Measurements from ENCODE around the gene NSRP1.
"Not testable (repeated sequence)": the region's sequence is repeated elsewhere in the genome, so short reads cannot be mapped to it uniquely, and the experiment has no call there.

NSRP1 gene, protein sequence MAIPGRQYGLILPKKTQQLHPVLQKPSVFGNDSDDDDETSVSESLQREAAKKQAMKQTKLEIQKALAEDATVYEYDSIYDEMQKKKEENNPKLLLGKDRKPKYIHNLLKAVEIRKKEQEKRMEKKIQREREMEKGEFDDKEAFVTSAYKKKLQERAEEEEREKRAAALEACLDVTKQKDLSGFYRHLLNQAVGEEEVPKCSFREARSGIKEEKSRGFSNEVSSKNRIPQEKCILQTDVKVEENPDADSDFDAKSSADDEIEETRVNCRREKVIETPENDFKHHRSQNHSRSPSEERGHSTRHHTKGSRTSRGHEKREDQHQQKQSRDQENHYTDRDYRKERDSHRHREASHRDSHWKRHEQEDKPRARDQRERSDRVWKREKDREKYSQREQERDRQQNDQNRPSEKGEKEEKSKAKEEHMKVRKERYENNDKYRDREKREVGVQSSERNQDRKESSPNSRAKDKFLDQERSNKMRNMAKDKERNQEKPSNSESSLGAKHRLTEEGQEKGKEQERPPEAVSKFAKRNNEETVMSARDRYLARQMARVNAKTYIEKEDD

DNA sequence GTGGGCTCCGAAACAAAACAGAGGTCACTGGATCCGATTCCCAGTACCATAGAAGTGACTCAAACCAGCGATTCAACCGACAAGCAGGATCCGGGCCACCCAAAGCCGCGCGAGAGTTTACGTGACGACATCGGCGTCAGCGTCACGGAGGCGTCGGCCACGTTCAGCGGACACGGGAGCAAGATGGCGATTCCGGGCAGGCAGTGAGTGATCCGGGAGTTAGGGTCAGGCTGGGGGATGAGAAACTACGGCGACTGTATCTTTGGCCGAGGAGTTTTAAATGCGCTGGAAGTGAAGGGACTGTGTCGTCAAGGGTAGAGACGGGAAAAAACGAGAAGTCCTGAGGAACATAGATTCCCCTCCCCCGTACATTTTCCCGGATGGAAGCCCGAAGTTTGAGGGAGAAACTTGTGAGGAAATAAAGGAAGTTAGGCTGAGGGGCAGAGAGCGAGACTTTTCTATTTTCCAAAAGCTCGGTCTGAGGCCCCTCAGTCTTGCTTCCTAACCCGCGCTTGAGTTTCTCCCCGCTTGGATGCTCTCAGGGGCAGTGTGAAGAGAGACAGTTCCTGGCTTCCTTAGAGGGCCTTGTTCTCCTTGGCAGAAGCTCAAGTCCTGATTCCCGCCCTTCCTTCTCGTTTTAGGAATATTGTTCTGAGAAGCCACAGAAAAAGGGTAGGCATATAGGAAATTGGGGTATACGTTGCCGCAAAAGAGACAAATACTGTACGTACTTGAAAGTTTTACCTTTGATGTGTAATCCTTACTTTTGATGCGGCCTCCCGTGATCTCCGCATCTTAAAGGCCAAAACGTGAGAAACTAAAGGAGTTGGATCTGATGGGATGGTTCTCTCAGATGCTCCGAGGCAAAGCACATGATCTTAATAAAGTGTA lies at the start of gene NSRP1:
Gene NSRP1, plus strand, starts transcription at position 156 of the 891 bp plus-strand sequence. Its CDS starts 28 bp downstream, at position 184.
- DNase-seq: peak; percentile 93
- ATAC-seq: peak; percentile 93

DNA sequence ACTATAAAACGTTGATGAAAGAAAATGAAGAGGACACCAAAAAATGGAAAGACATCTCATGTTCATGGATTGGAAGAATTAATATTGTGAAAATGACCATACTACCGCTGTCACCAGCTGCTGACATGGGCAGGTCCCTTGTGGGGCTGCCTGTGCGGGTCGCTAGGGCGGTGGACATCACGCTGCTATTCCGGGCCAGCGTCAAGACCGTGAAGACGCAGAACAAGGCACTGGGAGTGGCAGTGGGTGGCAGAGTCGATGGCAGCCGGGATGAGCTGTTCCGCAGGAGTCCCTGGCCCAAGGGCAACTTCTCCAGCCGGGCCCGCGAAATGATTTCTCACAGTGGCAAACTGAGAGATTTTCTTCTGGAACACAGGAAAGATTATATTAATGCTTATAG lies 48.2 kb upstream of the NSRP1 start:
- ATAC-seq (no peak), DNase-seq (no peak)

DNA sequence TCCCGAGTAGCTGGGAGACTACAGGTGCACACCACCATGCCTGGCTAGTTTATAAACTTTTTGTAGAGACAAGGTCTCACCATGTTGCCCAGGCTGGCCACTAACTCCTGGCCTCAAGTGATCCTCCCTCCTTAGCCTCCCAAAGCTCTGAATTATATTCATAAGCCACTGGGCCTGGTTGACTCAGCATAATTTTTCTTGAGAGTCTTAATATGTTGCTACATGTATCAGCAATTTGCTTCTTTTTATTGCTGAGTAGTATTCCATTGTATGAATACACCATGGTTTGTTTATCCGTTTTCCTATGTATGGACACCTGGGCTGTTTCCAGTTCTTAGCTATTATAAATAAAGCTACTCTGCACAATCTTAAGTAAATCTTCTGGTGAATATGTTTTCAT lies 42.4 kb upstream of the NSRP1 start:
- no peak for DNase-seq

DNA sequence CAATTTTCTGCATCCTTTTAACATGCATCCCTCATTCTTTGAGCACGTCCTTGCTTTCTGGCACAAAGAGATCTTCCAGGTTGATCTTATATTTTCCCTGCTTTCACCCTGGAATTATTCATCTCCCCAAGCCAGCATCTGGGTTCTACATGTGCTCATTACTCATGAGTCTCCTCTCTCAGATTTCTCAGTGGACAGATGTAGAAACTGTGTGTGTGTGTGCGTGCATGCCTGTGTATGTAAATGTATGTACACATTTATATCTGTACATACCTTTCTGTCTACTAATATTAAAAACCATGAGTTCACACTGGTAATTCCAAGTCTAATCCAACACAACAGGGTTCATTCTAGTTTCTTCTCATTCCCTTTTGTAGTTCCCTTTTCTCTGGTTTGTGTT lies 41.9 kb upstream of the NSRP1 start:
- DNase-seq (no peak), ATAC-seq (no peak)

More for the DNA sequence above, 42.4 kb upstream of the NSRP1 start:
- ATAC-seq: no peak

DNA sequence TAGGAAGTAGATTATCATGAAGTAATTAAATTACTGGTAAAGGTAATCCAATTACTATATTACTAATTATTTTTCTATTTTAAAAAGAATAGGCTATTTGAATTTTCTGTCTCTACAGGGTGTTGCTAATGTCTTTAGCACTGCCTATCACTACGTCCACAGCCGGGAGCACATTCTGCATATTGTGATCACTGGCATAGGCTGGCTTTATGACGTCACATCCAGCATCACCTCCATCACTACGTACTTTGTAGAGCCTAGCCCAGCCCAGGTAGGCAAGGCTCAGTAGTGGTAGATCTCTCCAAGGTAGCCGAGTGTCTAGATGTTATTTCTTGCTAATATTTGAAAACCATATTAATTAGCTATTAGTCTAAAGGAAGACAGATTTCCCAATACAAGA lies 33.8 kb upstream of the NSRP1 start:
- no peak for DNase-seq
- ATAC-seq: no peak

DNA sequence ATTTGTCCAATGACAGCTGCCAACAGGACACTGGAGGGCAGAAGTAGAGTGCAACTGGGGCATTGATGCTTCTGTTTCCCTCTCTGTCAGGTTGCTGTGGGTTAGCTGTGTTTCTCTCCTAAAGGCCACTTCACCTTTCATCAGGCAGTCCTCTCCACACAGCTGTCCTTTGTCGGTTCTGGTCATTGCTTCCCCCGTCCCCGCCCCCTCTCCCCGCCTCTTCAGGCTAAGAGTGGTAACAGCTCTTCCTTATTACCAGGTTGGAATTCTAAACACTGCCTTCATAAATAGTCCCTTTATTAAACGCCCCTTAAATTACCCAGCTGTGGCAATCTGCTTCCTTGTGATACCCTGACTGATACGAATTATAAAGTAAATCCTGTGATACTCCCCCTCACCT lies 31.8 kb upstream of the NSRP1 start:
- ATAC-seq (no peak), DNase-seq (no peak)

DNA sequence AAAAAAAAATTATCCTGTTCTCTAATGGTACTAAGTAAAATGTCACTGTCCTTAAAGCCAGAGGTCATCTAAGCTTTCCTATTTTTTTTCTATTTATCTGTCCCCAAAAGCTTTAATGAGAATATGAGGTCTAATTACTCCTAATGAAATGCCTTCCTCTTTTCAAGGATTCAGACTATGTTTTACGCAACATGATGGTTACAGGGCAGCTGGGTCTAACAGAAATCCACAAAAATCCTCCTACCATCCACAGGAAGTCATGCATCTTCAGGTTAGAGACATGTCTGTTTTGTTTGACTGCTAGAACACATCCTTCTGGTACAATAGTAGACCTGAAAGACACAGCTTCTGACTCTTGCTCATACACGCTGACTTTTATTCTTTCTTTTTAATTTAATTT lies 29.7 kb upstream of the NSRP1 start:
- ATAC-seq: no peak
- no peak for DNase-seq

DNA sequence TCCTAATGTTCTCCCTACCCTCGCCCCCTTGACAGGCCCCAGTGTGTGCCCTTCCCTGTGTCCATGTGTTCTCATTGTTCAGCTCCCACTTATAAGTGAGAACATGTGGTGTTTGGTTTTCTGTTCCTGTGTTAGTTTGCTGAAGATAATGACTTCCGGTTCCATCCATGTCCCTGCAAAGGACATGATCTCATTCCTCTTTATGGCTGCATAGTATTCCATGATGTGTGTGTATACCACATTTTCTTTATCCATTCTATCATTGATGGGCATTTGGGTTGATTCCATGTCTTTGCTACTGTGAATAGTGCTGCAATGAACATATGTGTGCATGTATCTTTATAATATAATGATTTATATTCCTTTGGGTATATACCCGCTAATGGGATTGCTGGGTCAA lies 29.2 kb upstream of the NSRP1 start:
- not testable (repeated sequence) for DNase-seq, ATAC-seq

DNA sequence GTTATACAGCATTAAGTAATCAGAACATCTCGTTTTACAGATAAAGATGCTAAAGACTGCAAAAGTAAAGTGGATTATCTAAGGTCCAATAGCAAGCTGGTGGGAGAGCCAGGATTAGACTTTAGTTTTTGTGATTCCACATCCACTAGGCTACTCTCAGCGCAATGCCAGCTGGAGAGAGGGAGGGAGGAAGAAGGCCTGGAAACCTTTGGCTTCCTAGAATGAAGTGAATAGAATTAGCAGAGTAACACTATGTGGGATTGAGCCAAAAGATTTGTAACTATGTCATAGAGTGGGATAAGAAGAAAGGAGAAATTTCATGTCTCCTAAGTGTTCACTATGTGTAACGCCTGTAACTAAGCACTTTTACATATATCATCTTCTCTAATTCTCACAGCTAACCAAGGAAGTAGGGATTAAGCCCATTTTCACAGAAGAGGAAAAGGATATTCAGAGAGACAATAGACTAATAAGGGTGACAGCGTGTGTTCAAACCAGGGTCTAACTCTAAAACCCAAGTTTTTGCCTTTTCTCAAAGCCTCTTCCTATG lies 25.4 kb upstream of the NSRP1 start:
- ATAC-seq (no peak), DNase-seq (no peak)

DNA sequence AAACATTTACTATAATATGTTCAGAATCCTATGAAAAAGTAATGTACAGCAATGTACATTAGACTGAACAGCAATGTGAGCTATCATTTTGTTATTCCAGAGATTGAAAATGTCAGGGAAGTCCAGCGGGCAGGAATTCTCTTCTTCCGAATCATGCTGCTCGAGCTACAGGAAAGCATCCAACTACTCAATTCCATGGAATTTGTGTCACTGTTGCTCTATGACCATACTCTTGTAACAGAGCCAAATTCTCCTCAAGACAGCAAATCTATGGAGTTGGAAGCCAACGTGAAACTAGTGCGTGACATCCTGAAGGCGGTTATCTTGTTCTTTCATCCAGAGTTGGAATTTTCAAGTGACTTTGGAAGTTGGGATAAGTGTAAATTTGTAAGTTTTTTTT lies 24.8 kb upstream of the NSRP1 start:
- no peak for ATAC-seq
- no peak for DNase-seq

DNA sequence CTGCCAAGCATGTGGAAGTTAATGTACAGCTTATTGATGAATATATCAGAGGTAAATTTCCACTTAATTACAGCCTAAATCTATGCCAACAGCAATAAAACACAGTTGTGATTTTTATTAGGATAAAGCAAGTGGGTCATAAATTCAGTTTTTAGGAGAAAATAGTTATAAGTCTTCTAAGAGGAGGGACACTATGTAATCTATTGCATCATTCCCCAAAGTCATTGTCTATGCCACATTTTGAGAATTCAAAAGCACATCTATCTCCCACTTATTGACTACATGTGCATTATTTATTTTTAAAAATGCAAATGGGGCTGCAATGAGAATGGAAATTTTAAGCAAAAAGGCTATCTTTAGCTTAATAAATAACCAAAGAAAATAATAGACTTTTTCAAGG lies 23.7 kb upstream of the NSRP1 start:
- DNase-seq: no peak
- ATAC-seq: no peak

DNA sequence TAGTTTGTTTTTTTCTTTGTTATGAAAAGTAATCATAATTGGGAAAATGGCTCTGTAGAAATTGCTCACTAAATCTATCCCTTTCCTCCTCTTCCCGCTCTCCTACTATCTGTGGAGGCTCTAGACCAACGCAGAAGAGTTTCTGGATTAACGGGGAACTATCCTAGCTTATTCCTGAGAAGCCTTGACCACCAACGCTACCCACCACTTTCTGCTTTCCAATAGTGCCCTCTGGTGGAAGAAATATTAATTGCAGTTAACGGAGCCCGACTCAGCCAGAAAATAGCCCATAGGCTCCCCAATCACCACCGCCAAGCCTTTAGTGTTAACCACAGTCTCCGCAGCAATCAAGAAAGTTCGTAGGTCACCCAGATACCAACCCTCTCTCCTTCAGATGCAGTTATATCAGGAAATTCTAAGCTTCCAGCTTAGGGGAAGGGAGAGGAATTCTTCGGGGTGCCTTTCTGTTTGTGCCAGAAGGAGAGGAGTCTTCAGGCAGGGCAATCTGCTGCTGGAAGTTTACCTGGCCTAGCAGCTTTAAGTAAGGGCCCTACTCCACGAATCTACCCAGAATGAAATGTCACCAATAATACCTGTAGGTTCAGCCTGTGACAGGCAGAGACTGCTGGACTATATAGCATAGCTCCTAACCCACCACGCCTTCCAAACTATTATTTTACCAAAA lies 23.0 kb upstream of the NSRP1 start:
- peak; percentile 61 for ATAC-seq
- DNase-seq: peak; percentile 37

DNA sequence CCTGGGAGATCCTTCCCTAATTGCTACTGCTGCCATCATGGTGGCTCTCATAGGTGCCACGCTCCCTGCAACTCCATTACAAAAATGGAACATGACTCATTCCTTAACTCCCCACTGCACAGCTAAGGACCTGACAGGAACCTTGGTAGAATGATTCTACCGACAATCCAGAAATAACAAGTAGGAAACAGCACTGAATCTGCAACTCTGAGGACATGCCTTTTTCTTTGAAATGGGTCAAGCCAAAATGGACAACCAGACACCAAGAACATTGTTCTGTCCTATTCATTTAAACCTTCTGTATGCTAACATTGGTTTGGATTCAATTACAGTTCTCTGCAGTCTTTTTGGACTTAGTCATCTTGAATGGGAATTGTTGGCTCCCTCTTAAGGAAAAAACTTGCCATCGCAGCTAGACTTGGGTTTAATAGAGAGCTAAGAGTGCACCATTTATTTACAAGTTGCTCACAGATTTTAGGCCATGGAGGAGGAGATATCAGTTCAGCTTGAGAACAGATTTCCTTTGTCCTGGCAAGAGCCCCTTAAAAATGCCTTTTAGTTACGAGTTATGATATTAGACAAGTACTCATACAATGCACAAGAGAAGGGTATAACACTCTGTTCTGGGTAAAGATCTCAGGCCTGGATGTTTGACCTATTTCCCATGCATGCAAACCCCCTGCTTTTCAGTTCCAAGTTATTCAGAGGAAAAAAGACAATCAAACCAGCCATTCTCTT lies 20.9 kb upstream of the NSRP1 start:
- DNase-seq: no peak
- ATAC-seq: no peak

DNA sequence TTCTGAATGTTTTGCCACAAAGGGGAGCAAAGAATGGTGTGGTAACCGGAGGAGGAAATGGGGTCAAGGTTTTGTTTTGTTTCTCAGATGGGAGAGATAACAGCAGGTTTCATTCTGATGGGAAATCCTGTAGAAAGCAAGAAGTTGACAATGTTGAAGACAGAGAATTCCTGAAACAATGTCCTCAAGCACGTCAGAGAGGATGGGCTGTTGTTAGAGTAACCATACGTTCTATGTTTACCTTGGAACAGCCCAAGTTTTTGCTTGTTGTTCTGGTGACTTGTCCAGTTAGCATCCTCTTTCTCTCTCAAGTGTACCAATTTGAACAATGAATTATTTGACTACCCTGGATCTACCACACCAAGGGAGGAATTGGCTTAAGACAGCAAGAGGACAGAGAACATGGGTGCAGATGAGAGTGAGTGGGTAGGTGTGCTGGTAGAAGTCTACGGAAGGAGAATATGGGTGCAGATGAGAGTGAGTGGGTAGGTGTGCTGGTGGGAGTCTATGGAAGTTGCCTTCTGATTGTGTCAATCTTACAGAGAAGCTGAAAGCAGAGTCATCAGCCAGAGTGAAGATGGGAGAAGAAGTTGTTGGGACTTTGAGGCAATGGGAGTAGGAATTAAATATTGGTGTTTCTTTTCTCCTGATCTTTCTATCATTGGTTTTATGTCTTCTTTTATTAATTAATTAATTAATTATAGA lies 14.8 kb upstream of the NSRP1 start:
- ATAC-seq: no peak
- no peak for DNase-seq

DNA sequence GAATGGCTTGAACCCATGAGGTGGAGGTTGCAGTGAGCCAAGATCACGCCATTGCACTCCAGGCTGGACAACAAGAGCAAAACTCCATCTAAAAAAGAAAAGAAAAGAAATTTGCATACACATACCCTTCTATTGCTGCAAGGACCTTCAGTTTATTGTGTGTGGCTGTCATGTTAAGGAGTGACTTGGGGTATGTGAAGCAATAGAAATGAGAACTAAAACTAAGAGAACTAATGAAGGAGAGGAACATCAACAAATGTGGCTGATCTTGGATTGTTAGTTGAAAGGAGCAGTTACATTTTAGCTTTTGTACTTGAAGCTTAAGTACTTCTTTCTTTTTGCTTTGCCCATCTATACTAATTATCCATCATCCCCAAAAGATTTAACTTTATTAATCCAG lies 12.7 kb upstream of the NSRP1 start:
- no peak for ATAC-seq
- DNase-seq: no peak

DNA sequence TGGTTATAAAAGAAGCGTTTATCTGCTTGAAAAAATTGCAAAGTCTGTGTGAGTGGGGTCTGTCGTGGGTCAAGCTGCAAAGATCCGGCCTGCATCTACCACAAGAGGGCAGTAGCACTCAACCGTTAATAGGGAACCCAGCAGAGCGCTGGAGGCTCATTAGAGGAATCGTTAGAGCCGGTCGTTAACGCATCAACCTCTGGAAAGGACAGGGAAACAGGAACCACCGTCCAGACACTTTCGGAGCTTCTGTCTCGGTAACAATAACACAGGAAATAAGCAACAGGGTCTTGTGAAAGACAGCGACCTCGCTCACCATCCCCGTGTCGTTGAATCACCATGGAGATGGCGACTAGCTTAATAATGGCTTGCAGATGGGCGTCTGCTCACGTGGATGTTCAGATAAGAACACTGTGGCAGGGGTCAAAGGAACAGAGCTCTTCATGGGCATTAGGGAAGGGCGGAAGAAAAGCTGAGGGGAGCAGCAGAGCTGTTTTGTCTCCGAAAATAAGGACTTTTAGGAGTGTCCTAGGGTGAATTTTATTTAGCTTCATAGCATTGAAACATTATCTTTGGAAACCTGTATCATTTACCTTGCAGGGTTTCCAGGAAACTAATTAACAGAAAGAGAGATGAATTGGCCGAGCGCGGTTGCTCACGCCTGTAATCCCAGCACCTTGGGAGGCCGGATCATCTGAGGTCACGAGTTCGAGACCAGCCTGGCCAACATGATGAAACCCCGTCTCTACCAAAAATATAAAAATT lies 11.9 kb upstream of the NSRP1 start:
- peak; percentile 77 for DNase-seq

DNA sequence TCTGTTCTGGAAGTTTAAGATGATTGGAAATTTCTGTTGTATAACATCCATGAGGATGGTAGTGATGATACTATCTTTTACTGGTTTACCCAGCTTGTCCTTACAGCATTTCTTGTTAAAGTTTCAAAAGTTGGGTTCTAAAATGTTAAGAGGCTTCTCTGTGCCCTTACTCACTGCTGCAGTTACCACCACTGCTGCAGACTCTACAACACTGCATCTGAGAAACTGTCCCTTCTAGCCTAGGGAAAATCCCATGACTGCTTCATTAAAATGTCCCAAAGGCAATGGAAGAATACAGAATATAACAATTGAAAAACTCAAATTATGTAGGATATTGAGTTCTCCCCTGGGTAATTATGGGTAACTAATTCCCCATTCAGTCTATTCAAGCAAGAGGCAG lies 3.8 kb upstream of the NSRP1 start:
- DNase-seq: no peak
- ATAC-seq: peak; percentile 61

More for the DNA sequence above, 11.9 kb upstream of the NSRP1 start:
- peak; percentile 95 for ATAC-seq

DNA sequence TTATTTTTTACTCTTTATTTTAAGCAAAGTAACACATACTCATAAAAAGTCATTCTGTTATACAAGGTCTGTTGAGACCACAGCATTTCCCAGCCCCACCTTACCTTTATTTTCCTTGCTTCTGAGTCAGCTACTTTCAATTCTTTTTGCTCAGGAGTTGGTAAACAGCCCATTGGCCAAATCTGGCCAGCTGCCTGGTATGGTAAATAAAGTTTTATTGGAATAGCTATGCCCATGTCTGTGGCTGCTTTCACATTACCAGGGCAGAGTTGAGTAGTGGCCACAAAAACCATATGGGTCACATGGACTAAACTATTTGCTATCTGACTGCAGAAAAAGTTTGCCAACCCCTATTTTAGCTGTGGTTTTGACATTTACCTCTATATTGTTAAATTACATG lies 3.4 kb upstream of the NSRP1 start:
- peak; percentile 33 for ATAC-seq

DNA sequence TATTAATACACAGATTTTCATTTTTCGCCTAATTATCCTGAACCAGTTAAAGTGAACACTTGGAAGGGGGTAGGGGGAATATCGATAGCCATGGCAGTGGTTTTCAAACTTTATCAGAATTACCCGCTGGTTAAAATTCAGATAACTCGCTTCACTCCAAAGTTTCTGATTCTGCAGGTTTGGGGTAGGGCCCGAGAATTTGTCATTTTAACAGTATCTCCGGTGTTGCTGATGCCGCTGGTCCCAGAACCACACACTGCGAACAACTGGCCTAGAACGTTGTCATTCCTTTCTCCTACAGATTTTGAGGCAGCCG lies 313 bp upstream of the NSRP1 start:
- DNase-seq: no peak
- no peak for ATAC-seq

More for the DNA sequence above, 3.4 kb upstream of the NSRP1 start:
- DNase-seq: peak; percentile 16

DNA sequence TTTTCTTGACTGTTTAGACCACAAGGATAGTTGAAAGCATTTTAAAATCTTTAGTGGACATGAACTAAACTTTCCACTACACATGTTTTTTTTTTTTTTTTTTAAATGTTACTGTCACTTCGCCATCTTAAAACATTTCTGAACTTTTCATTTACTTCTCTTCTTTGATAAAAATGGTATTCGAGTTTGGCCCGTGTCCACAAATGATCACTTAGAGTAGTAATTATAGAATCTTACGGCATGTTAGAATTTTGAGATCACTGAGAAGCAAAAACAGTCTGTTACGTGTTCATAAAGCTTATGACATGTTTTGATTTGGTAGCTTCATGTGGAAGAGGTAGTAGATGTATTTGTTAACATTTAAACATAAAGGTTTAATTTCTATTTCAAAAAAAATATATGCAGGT lies 1.1 kb downstream of the NSRP1 start:
- no peak for ATAC-seq
- no peak for DNase-seq

Data from stimulated activated naive CD8-positive, alpha-beta T cell treated with anti-CD3 and anti-CD28 coated beads, Interleukin-15, Interleukin-2, amounts not matched to agents 100 U/mL and 50 U/mL, for 24 hours (primary cell).